ENCODE data around the gene NRXN3.

The NRXN3 gene

GRCh38 chr14:79630288-79630960, 1460.3 kb downstream of the NRXN3 start:
- no peak for DNase-seq (ENCODE audit: low spot score)

DNA sequence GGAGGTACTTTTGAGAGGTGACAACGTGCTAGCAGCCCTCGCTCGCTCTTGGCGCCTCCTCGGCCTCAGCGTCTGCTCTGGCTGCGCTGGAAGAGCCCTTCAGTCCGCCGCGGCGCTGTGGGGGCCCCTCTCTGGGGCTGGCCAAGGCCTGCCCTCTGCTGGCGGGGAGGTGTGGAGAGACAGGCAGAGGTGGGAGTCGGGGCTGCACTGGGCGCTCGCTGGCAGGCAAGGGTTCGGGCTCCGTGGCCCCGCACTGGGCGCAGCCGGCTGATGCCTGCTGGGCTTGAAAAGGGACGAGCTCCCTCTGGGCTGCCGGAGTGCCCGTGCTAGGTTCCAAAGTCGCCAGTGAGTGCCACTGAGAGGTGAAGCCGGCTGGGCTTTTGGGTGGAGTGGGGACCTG, 1461.1 kb downstream of the NRXN3 start:
- DNase-seq (ENCODE audit: low spot score) = no peak

- no peak for DNase-seq (ENCODE audit: low spot score)
Observed at GRCh38 chr14:79638672-79639266, 1468.6 kb downstream of the NRXN3 start.

- no peak for DNase-seq (ENCODE audit: low spot score)
Observed at GRCh38 chr14:79639613-79640012, 1469.4 kb downstream of the NRXN3 start.

GRCh38 chr14:79641371-79641770, 1471.2 kb downstream of the NRXN3 start:
- DNase-seq (ENCODE audit: low spot score) = no peak

GRCh38 chr14:79643132-79643531, 1473.0 kb downstream of the NRXN3 start:
- no peak for DNase-seq (ENCODE audit: low spot score)

GRCh38 chr14:79645753-79646362, 1475.7 kb downstream of the NRXN3 start:
- no peak for DNase-seq (ENCODE audit: low spot score)

DNA sequence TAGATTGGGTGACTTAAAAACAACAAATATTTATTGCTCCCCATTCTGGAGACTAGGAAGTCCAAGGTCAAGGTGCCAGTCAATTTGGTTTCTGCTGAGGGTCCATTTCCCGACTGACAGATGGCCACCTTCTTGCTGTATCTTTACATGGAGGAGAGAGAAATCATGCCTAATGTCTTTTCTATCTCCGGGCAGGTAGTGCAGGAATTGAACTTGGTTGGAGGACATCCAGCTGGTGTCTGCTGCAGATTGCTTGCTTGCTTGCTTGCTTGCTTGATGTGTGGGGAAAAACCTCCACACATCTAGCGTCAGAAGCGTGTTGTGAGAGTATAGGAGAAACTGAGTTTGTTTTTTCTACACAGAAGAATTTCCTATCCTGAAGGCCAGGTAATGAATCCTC, 1479.7 kb downstream of the NRXN3 start:
- DNase-seq (ENCODE audit: low spot score) = no peak

- DNase-seq (ENCODE audit: low spot score) = no peak
Observed at GRCh38 chr14:79652513-79653307, 1482.5 kb downstream of the NRXN3 start.

DNA sequence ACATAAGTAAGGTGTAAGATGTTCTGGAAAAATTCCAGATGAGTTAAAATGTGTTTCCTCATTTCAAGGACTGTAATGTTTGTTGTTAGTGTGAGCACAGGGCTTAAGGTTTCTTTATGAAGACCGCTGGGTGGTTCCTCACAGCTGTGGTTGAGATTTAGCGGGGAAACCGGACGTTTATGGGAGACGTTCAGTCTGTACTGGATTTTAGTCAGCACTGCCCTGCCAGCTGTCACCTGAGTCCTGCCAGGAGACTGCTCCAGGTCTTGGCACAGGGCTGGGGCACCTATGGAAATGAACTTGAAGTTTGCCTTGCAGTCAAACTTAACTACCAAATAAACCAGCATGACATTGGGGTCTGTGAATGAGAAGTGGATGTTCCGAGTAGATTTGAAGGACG, 1485.9 kb downstream of the NRXN3 start:
- DNase-seq (ENCODE audit: low spot score) = no peak

- no peak for DNase-seq (ENCODE audit: low spot score)
Observed at GRCh38 chr14:79656496-79656895, 1486.3 kb downstream of the NRXN3 start.

DNA sequence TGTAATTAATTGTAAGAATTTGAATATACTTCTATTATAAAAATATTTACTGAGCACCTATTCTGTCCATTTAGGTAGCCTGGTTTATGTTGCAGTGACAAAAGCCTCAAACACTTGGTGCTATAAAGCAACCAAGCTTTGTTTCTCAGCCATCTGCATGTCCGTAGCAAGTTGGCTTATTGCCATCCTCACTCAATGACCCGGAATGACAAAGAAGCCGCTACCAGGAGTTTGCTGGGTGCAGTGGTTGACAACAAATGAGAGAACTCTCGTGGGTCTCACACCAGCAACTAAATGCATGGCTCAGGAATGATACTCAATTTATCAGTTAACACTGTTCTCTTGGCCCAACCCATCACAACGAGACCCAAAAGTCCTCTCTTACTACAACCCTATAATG, 1488.0 kb downstream of the NRXN3 start:
- DNase-seq (ENCODE audit: low spot score) = no peak

DNA sequence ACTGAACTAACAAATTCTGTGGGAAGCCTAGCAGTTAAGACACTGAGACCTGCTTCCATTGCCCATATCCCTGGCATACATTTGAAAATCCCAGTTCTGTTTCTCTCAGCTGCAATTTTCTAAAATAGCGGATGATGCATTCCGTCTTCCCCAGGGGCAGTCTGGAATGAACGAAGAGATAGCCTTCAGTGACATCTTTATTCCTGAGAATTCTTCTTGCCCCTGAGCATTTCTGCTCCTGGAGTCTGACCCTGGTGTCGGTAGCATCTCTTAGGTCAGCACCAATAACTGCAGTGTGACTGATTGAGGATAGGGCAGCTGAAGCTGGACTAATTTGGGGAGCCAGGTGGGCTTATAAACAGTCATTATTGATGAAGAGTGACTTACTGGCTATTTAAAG, 1488.6 kb downstream of the NRXN3 start:
- DNase-seq (ENCODE audit: low spot score) = no peak

DNA sequence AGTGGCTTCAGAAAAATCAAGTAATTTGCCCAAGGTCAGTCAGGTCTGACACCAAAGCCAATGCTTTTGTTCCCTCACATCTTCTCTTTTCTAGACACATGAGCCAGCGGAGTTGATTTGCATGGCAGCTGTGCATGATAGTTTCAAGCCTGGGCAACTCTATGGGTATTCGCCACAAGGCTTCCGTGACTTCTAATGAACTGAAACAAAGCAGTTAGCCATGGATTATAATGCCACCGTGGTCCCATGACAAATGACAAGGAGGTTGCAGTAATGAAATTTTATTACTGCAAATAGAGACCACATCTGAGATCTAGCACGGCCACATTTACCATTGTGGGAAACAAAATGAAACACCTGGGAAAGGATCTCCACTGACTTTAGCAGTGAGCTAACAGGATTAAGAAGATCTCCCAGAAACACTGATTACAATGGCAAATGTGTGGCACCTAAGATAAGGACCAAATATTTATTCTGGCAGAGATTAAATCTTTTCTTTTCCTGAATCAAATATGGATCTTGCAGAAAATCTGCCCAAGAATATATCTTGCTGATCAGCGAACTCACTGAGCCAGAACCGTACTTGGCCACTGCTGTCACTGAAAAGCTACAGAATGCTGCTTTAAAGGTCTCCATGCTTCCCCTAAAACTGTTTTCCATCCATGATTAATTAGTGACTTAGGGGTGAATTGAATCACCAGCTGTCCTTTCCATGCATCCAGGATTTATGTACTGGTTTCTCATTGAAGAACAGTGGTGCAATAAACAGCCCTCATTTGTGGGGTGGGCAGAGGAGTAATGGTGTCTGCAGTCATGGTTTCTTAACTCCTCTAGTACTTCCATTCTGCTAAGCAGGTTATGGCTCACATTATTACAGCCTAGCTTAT, 1490.1 kb downstream of the NRXN3 start:
- DNase-seq (ENCODE audit: low spot score) = no peak

DNA sequence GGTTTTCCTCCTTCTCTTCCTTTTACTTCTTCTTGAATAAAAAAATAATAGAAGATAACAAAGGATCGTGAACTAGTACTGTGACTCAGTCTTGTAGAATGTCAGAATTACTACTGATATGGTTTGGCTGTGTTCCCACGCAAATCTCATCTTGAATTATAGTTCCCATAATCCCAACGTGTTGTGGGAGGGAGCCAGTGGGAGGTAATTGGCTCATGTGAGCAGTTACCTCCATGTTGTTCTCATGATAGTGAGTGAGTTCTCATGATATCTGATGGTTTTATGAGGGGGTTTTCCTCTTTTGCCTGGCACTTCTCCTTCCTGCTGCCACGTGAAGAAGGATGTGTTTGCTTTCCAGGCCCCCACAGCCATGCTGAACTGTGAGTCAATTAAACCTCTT, 1491.6 kb downstream of the NRXN3 start:
- DNase-seq (ENCODE audit: low spot score) = no peak

- DNase-seq (ENCODE audit: low spot score) = no peak
Observed at GRCh38 chr14:79663453-79663852, 1493.3 kb downstream of the NRXN3 start.

GRCh38 chr14:79665556-79665955, 1495.4 kb downstream of the NRXN3 start:
- DNase-seq (ENCODE audit: low spot score) = no peak

DNA sequence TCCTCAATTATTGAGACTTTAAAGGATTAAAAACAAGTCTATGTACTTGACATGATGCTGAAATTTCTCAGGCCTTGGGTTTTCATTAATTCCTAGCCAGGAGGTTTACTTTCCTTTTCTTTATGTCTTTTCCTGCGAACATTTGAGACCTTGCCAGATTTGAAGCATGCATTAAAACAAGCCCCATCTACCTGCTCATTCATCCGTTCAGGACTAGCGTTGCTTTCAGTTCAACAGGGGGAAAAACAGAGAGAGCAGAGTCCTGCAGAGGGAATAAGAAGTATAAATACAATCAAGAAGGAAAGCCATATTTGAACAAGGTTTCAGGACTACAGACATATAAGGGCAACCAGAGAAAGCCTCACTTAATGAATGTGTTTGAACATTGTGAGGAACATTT, 1498.8 kb downstream of the NRXN3 start:
- DNase-seq (ENCODE audit: low spot score) = no peak

DNA sequence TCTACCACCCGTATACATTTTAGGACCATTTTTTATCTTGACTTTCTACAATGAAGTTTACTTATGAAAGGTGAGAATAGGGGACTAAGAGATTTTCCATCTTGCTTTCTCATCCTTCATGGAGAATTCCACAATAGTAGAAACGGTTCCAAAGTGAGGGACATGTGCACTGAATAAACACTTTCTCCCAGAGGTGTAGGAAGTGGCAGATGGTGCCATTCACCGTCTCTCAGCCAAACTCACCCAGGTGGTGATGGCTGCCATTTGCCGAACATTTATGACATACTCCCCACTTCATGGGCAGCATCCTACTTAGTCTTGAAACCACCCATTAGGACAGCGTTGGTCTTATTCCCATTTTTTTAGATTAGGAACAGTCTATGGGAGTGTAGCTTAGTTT, 1500.6 kb downstream of the NRXN3 start:
- no peak for DNase-seq (ENCODE audit: low spot score)

DNA sequence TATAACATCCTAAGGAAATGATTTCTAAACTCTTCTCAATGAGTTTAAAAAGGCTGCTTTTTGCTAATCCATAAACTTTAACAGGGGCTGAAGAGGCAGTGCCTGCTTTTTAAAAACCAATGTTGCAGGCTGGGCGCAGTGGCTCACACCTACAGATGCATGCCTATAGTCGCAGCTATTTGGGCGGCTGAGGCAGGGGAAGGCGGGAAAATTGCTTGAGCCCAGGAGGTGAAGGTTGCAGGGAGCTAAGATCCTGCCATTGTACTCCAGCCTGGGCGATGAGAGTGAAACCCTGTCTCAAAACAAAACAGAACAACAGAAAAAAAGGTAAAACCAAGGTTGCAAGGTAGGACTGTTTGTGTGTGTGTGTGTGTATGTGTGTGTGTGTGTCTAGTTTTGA, 1509.9 kb downstream of the NRXN3 start:
- no peak for DNase-seq (ENCODE audit: low spot score)

DNA sequence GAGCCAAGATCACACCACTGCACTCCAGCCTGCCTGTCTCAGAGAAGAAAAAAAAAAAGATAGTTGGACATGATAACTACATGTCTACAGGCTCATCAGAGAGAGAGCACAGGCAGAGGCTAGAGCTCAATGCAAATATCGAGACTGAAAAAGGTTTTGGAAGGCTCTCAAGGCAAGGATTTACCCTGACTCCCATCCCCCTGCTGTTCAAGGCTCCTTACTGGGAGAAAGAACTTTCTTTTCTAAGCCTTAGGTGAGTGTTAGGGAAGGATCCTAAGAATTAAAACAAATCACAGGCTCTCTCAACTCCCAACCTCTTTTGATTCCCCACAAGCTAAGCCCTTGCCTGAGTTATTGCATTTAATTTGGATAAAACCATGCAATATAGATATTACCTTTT, 1516.0 kb downstream of the NRXN3 start:
- no peak for DNase-seq (ENCODE audit: low spot score)

GRCh38 chr14:79690960-79691359, 1520.8 kb downstream of the NRXN3 start:
- no peak for DNase-seq (ENCODE audit: low spot score)
